HG03558 (cell line): ENCODE data around the gene RNPS1.

Experiments
- ATAC-seq: cut with Tn5 transposase; IDR thresholded peaks from one replicate; pipeline ENCODE4 v1.9.1; 2021; ENCODE audit warnings: moderate number of reproducible peaks; ENCODE audit not compliant: unreplicated experiment; ENCODE audit errors: extremely low read depth

RNPS1 gene

DNA sequence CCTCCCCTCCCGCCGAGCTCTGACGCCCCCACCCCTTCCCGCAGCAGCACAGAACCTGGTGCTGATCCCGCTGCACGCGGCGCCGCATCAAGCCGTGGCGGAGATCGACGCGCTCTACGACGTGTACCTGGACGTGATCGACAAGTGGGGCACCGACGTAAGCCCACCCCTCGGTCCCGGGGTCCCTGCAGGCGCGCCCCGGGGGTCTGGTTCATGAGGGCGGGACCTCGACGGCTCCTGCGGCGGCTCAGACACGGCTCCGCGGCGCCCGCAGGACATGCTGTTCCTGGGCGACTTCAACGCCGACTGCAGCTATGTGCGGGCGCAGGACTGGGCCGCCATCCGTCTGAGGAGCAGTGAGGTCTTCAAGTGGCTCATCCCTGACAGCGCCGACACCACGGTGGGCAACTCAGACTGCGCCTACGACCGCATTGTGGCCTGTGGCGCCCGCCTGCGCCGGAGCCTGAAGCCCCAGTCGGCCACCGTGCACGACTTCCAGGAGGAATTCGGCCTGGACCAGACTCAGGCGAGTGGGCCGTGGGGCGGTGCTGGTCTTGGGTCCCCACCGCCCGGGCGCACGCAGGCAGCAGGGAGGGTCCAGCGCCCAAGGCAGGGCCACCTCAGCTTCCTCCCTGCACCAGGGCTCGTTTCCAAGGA, 30.3 kb downstream of the RNPS1 start:
- ATAC-seq, result no peak

DNA sequence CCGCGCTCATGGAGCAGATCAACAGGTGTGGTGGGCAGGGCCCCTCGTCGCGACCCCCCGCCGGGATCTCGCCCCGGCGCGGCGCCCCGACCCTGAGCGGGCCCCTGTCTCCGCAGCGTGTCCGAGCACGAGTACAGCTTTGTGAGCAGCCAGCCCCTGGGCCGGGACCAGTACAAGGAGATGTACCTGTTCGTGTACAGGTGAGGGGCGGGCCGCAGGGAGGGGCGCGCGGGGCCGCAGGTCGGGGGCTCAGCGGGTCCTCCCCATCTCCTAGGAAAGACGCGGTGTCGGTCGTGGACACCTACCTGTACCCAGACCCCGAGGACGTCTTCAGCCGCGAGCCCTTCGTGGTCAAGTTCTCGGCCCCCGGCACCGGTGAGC, 30.8 kb downstream of the RNPS1 start:
- no peak for ATAC-seq

DNA sequence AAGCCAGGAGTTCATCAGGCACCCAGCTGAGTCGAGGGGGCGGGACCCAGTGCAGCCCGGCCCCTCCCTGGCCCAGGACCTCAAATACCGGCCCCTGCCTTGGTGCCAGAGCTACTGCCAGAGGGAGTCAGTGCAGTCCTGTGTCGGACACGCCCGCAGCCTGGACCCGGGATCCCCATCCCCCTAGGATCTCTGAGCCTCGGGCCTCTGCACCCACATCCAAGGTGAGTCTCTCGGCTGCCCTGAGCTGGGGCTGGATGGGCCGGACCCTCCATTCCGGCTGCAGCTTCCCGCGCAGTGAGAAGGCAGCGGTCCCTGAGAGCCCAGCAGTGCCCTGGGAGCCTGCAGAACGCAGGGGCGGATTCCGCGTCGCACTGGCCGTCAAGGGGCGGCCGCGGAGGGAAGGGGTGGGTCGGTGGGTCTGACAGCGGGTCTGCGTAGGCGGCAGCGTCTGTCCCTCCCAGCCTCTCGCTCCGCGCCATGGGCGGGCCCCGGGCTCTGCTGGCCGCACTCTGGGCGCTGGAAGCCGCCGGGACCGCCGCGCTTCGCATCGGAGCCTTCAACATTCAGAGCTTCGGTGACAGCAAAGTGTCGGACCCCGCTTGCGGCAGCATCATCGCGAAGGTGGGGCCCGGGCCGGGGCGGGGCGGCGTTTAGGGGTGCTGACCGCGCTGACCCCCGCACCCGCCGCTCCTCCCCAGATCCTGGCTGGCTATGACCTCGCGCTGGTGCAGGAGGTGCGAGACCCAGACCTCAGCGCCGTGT, 31.4 kb downstream of the RNPS1 start, which contains the start of gene DNASE1L2:
Gene DNASE1L2 (plus strand): TSS at position 108 of the 765 bp plus-strand sequence. CDS start 373 bp downstream, at position 481.
- ATAC-seq, result no peak

DNA sequence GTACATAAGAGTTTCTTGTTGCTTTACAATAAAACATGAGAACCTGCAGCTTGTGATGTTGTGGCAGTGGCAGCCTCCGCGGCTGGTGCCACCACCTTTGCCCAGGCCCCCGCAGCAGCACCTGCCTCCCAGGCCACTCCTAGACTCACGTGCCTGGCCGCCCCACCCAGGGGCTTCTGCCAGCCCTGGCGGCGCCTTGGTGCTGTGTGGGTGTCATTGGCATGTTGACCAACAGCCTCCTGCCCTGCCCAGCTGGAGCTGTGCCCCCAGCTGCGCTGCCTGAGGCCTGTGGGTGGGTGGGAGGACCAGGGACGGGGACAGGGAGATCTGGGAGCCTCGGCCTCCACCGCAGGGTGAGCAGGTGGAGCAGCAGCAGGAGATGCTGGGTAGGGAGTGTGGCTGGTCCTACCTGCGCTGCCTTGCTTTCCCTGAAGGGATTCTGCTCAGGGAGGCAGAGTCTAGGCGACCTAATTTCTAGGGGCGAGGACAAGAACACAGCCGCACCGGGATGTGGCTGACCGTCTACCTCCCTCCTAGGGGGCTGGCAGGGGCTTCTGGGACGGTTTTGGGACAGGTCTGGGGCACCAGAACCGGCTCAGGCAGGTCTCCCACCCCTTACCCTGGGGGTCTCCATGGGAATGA, 32.1 kb downstream of the RNPS1 start:
- no peak for ATAC-seq

DNA sequence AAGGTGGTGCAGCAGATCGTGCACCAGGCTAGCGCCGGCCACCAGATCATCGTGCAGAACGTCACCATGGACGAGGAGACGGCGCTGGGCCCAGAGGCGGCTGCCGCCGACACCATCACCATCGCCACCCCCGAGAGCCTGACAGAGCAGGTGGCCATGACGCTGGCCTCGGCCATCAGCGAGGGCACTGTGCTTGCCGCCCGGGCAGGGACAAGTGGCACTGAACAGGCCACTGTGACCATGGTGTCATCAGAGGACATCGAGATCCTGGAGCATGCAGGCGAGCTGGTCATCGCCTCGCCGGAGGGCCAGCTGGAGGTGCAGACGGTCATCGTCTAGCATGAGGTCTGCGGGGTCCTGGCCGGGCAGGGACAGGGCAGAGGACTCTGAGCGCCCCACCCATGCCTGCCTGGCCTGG, 32.7 kb downstream of the RNPS1 start:
- no peak for ATAC-seq

DNA sequence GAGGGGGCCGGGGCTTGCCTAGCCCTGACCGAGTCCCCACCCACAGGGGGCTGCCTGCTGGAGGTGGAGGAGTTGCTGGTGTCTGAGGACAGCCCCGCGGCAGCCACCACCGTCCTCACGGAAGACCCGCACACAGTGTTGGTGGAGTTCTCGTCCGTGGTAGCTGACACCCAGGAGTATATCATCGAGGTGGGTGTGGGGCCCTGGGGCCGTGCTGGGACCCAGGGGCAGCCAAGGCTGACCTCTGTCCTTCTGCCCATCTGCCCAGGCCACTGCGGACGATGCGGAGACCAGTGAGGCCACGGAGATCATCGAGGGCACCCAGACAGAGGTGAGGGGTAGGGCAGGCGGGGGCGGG, 33.1 kb downstream of the RNPS1 start:
- ATAC-seq, result no peak

DNA sequence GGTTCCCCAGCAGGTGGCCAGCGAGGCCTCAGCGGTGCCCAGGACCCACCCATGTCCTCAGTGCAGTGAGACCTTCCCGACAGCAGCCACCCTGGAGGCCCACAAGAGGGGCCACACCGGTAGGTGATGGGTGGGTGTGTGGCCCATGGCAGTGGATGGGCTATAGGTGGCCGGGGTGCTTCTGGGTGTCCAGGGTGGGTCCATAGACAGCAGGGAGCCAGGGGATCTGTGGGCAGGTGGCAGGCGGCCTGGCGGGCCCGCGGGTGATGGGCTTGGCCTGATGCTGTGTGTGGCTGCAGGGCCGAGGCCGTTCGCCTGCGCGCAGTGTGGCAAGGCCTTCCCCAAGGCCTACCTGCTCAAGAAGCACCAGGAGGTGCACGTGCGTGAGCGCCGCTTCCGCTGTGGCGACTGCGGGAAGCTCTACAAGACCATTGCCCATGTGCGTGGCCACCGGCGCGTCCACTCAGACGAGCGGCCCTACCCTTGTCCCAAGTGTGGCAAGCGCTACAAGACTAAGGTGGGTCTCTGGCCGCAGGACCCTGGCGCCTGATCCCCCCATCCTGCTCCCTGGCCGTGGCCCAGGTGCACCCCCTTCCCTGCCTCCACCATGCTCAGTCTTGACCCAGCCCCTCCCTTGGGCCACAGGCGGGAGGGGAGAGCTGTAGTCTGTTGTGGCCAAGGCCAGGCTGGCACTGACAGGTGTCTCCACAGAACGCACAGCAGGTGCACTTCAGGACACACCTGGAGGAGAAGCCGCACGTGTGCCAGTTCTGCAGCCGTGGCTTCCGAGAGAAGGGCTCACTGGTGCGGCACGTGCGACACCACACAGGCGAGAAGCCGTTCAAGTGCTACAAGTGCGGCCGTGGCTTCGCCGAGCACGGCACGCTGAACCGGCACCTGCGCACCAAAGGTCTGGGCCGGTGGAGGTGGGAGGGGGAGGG, 33.8 kb downstream of the RNPS1 start:
- no peak for ATAC-seq

DNA sequence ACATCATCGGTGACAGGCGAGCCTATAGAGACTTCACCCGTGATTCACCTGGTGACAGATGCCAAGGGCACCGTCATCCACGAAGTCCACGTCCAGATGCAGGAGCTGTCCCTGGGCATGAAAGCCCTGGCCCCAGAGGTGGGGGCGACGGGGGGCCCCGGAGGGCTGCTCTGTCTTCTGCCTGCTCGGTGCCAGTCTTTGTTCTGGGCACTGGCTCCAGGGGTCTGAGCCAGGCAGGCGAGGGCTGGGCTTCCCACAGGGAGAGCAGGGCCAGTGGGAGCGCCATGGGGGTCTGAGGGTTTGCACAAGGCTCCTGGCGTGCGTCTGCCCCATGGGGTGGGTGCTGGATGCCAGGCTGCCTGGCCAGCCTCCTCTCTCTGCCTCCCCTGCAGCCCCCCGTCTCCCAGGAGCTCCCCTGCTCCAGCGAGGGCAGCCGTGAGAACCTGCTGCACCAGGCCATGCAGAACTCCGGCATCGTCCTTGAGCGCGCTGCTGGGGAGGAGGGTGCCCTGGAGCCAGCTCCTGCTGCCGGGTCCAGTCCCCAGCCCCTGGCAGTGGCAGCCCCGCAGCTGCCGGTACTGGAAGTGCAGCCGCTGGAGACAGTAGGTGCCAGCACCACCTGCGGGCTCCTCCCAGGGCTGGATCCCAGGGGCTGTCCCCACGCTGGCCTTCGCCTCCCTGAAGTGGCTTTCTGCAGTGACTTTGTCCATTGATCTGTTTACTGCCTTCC, 34.7 kb downstream of the RNPS1 start:
- ATAC-seq, result no peak

DNA sequence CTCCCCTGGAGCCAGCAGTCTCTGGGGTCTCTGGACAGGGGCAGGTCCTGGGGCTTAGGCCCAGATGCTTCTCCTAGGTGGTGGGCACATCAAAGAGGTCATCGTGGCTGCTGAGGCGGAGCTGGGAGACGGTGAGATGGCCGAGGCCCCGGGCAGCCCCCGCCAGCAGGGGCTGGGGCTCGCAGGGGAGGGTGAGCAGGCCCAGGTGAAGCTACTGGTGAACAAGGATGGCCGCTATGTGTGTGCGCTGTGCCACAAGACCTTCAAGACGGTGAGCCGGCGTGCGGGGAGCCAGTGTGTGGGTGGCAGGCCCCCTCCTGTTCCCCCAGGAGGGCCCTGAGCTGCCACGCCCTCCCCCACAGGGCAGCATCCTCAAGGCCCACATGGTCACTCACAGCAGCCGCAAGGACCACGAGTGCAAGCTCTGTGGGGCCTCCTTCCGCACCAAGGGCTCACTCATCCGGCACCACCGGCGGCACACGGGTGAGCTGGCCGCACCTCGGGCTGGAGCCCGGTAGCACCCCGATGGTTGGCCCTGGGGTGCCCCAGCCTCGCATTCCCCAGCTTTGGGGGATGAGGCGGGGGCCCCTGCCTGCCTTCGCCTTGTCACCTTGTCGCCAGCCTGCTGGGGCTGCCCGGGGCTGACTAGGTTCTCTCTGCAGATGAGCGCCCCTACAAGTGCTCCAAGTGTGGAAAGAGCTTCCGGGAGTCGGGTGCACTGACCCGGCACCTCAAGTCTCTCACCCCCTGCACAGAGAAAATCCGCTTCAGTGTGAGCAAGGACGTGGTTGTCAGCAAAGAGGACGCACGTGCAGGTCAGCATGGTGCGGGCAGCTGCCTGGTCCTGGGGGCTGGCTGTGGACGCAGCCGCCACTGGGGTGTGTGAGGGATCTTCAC, 35.6 kb downstream of the RNPS1 start:
- ATAC-seq, result no peak

DNA sequence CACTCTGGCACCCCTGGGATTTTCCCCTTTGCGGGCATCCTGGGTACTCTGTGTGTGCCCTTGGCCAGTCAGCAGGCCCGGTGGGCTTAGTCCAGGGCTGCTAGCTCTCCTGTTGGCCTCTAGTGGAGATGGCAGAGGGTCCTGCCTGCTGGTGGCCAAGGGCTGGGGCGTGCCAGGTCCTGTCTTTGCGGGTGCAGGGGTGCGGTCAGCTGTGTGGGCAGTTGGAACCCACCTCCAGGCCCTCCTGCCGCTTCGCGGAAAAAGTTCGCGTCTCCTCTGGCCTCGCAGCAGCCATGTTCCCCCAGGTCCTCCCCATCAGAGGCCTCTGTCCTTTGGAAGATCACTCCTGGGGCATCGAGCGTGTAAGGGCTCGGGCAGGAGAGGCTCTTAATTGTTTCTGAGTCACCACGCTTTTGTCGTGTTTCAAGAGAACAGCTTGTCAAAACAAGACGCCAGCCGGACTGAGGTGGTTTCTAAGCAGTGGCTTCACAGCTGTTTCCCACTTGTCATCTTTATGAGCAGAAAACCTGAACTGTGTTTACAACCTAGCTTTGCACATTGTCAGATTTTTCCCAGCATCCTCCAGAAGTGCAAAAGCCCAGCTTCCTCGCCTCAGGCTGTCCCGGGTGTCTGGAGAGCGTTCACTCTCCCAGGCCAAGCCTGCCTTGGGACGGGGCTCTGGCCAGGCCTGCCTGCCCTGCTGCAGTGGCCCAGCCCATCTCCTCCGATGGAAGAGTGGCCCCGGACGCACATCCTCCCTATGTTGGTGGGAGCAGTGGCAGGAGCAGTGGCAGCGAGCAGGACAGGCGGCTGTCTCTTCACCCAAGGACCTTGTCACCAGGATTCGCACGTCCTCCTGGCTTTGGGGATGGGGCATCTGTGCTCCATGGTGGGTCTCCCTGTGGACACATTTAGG, 36.7 kb downstream of the RNPS1 start:
- no peak for ATAC-seq

DNA sequence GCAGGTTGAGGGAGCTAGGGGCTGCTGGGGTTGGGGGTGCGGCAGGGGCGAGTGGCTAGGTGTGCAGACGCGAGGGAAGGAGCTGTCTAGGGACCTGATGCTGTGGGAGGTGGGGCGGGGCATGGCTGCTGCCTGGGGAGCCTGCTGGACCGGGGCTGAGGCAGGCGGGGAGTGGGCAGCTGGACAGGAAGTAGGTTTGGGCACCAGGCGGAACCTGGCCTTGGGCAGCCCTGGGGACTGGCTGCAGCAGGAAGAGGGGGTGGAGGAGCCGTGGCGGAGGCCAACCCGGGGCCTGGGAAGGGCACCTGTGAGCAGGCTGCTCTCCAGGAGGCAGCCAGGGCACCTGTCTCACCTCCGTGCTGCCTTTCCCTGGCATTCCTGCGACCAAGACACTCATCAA, 37.5 kb downstream of the RNPS1 start:
- no peak for ATAC-seq

DNA sequence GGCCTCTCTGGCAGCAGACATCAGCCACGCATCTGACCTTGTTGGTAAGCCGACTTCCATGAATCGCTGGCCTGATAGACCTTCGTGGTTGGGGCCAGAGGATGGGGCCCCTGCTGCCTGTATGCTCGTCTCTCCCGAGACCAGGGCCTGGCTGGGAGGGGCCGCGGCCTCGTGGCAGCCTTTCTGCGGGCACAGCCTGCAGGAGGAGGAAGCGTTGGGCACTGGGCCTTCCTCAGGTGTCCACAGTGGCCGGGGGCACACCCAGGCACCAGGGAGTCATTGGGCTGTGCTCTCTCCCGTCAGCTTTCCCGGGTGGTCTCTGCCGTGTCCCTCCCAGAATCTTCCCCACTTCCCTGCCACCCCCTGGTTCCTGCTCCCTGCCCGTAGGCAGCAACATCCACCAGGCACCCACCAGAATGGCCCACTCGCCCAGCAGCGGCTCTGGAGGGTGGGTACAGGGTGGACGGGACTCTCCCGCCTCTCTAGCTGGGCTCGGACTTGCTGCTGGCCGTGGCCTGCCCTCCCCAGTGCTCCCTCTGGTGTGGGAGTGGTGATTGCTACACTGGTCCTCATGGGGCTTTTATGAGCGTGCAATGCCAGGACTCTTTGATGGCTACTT, 38.2 kb downstream of the RNPS1 start:
- no peak for ATAC-seq

DNA sequence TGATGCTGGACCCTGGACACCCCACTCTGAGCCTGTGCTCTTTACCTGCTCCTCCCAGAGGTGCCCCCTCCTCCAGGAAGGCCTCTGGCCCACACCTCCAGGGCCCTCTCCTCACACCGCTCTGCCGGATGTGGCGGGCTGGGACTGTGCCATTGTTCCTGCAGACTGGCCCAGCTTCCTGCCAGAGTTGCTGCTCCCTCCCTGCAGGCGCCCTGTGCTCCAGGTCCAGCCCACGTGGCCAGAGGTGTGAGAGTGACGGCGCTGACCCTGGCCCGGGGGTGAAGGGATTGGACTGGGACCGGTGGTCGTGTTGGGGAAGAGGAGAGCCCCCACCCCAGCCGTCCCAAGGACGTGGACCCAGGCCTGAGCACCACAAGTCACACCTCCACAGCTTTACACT, 38.8 kb downstream of the RNPS1 start:
- ATAC-seq, result no peak

DNA sequence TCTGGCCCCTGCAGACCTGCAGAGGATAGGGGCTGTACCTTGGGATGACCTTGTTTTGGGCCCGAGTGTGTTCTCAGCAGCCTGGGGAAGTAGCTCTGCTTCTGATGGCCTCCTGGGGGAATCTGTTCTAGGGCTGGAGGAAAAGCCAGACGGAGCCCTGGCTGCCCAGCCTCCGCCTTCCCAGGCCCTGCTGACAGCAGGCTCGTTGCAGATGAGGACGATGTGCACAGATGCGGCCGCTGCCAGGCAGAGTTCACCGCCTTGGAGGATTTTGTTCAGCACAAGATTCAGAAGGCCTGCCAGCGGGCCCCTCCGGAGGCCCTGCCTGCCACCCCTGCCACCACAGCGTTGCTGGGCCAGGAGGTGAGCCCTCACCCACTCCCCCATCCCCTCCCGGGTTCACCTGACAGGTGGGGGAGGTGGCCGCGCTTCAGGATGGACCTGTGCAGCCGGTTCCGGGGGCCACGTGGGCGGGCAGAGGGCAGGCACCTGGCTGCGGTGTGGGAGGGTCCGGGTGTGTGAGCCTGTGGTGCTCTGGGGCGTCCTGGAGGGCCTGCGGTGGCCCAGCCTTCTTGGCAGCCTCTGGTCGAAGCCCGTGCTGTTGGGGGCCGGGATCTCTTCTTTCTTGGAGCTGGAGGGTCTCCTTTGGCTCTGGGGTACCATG, 39.6 kb downstream of the RNPS1 start:
- no peak for ATAC-seq

DNA sequence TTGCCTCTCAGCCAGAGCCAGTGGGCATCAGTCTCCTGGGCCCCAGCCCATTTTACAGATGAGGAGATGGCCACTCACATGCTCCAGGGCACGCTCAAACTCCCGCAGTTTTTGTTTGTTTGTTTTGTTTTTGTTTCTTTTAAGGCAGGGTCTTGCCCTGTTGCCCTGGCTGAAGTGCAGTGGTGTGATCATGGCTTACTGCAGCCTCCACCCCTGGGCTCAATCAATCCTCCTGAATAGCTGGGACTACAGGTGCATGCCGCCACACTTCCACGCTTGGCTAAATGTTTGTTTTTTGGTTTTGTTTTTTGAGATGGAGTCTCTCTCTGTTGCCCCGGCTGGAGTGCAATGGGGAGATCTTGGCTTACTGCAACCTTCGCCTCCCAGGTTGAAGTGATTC, 41.0 kb downstream of the RNPS1 start:
- no peak for ATAC-seq

DNA sequence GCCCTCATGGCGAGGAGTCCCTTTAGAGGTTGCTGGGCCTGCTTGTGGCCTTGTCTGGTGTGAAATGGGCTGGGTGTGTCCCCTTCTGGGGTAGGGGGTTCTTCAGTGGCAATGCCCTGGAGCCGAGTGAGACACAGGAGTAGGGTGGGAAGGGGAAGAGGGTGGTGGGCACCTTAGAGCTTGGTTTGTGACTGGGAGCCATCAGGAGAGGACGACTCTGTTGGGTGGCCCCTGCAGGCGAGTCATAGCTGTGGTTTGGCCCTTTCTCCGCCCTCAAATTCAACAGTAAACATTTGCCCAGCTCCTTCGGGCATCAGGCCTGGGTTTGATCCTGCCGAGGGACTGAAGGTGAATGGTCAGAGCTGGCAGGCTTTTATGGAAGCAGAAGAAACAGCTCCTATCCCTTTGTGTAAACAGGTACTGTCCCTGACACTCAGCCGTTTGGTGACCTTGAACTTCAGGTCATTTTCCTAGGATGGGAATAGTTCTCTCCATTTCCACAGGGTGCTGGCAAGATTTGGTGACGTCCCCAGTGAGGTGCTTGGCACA, 41.6 kb downstream of the RNPS1 start:
- no peak for ATAC-seq
